OCI-LY3 (cell line): ENCODE measurements around the gene ASGR2.

Experiments
- CTCF ChIP-seq: fragments of 200-600, 300-600 bp; sonication (generic); IDR thresholded peaks from 2 replicates; pipeline ENCODE4 v1.5.1; 2014; ENCODE audit warnings: antibody characterized with exemption, low read length, low read depth
- EZH2phosphoT487 ChIP-seq: fragments of 200-600 bp; shearing (Covaris generic); IDR thresholded peaks from 2 replicates; pipeline ENCODE4 v1.6.1; 2018; ENCODE audit warnings: antibody characterized with exemption, mixed run types, low read depth

GRCh38 chr17:7136266-7136877 is 21.8 kb upstream of the ASGR2 start:
- TF ChIP-seq CTCF = peak; percentile 80
- TF ChIP-seq EZH2phosphoT487 = no peak
